Fibroblast of skin of scalp (primary cell): ENCODE measurements around the gene NKX2-1.
"Not testable (repeated sequence)": the region's sequence is repeated elsewhere in the genome, so short reads cannot be mapped to it uniquely, and the experiment has no call there.

Experiments
- DNase-seq: peaks from one replicate; pipeline ENCODE4 v3.0.0-alpha.2; 2013

NKX2-1 gene

GRCh38 chr14:36505181-36505815, 14.7 kb downstream of the NKX2-1 start:
- DNase-seq: no peak

GRCh38 chr14:36504771-36505175, 15.3 kb downstream of the NKX2-1 start:
- no peak for DNase-seq

GRCh38 chr14:36503771-36504741, 16.0 kb downstream of the NKX2-1 start:
- no peak for DNase-seq

GRCh38 chr14:36502558-36503508, 17.2 kb downstream of the NKX2-1 start:
- DNase-seq: no peak

GRCh38 chr14:36498938-36499337, 21.1 kb downstream of the NKX2-1 start:
- no peak for DNase-seq

GRCh38 chr14:36496346-36496745, 23.7 kb downstream of the NKX2-1 start:
- no peak for DNase-seq

- no peak for DNase-seq
These were observed 24.4 kb downstream of the NKX2-1 start for GRCh38 chr14:36495666-36496065.

GRCh38 chr14:36493761-36494160, 26.3 kb downstream of the NKX2-1 start:
- DNase-seq: no peak

GRCh38 chr14:36485773-36486172, 34.3 kb downstream of the NKX2-1 start:
- no peak for DNase-seq

- DNase-seq: no peak
These were observed 40.7 kb downstream of the NKX2-1 start for GRCh38 chr14:36479344-36479743.

- DNase-seq: no peak
These were observed 41.2 kb downstream of the NKX2-1 start for GRCh38 chr14:36478782-36479181.

GRCh38 chr14:36477266-36477665, 42.8 kb downstream of the NKX2-1 start:
- no peak for DNase-seq

- DNase-seq: not testable (repeated sequence)
These were observed 44.0 kb downstream of the NKX2-1 start for GRCh38 chr14:36476061-36476460.

- DNase-seq: no peak
These were observed 45.4 kb downstream of the NKX2-1 start for GRCh38 chr14:36474593-36474992.

GRCh38 chr14:36471431-36471830, 48.6 kb downstream of the NKX2-1 start:
- DNase-seq: no peak

GRCh38 chr14:36467332-36467731, 52.7 kb downstream of the NKX2-1 start:
- DNase-seq: no peak
